HG02840 (cell line): ENCODE measurements around the gene ULK4.
"Not testable (repeated sequence)": the region's sequence is repeated elsewhere in the genome, so short reads cannot be mapped to it uniquely, and the experiment has no call there.

ENCODE experiments used
- ATAC-seq: cut with Tn5 transposase; IDR thresholded peaks from one replicate; pipeline ENCODE4 v1.9.1; 2021; ENCODE audit warnings: mild to moderate bottlenecking, moderate library complexity, moderate number of reproducible peaks; ENCODE audit not compliant: unreplicated experiment, low FRiP score

The ULK4 gene

DNA sequence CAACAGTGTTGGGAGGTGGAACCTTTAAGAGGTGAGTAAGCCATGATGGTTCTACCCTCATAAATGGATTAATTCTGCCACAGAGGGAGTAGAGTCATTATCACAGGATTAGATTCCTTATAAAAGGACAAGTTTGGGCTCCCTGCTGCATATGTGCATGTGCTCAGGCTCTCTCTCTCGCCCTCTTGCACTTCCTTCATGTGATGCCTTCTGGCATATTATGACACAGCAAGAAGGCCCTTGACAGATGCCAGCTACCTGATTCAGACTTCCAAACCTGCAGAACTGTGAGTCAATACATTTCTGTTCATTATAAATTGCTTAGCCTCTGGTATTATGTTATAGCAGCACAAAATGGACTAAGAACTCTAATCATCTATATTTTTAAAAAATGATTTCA lies 557.3 kb downstream of the ULK4 start:
- no peak for ATAC-seq

- ATAC-seq = no peak
Observed at GRCh38 chr3:41394896-41395295, 567.0 kb downstream of the ULK4 start.

DNA sequence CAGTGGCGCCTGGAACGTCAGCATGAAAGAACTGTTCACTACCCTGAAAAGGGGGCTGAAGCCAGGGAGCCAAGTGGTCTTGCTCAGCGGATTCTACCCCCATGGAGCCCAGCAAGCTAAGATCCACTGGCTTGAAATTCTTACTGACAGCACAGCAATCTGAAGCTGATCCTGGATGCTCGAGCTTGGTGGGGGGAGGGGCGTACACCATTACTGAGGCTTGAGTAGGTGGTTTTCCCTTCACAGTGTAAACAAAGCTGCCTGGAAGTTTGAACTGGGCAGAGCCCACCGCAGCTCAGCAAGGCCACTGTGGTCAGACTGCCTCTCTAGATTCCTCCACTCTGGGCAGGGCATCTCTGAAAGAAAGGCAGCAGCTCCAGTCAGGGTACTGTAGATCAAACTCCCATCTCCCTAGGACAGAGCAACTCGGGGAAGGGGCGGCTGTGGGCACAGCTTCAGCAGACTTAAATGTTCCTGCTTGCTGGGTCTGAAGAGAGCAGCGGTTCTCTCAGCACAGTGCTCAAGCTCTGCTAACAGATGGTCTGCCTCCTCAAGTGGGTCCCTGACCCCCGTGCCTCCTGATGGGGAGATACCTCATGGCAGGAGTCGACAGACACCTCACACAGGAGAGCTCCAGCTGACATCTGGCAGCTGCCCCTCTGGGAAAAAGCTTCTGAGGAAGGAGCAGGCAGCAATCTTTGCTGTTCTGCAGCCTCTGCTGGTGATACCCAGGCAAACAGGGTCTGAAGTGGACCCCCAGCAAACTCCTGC lies 591.0 kb downstream of the ULK4 start:
- ATAC-seq = not testable (repeated sequence)

DNA sequence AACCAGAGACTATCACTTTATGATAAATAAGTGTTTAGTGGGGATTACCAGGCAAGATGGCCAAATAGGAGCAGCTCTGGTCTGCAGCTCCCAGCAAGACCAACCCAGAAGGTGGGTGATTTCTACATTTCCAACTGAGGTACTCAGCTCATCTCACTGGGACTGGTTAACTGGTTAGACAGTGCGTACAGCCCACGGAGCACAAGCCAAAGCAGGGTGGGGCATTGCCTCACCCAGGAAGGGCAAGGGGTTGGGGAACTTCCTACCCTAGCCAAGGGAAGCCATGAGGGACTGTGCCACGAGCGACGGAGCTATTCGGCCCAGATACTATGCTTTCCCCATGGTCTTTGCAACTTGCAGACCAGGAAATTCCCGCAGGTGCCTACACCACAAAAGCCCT lies 591.6 kb downstream of the ULK4 start:
- no peak for ATAC-seq

- ATAC-seq = no peak
Observed at GRCh38 chr3:41369838-41370237, 592.1 kb downstream of the ULK4 start.

- no peak for ATAC-seq
Observed at GRCh38 chr3:41365973-41366372, 595.9 kb downstream of the ULK4 start.

- ATAC-seq = no peak
Observed at GRCh38 chr3:41364736-41365135, 597.2 kb downstream of the ULK4 start.

GRCh38 chr3:41363830-41364523 lies 597.9 kb downstream of the ULK4 start:
- no peak for ATAC-seq

DNA sequence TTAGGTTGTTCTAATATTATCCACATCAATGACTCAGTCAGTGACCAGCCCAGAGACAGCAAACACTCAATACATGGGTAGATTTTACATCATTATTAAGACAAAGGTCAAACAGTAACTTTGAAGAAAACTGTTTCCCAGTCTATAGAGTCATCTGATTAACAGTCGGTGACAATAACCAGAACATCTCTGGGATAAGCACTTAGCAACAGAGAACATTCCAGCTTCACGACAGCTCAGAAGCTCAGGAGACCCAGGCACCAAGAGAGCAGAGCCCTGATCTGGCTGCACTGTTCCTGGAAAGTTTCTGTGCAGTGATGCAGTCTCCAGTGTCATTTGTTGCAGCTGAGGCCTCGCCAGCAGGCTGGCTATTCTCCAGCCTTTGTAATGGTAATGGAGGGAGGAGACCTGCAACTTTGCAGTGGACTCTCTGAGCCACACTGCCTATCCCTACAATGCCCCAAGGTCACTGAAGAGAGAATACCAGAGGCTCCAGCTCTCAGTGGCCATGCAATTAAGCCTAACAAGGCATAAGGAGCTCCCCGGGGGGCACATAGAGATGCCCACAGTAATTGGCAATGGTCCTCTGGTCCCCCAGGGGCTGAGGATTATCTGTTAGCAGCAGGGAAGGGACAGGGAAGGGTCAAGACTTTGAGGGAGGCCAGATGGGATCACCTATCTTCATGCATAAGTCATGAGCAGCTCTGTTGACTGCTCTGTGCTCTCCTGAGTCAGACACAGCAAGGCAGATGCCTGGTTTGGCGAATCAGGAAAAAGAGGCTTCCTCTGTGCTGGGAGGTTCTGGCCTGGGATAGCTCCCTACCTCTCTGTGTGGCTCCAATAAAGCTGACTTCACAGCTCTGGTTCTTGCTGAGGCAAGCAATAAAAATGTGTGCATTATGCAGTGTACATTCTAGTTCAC lies 599.0 kb downstream of the ULK4 start:
- ATAC-seq = no peak

- no peak for ATAC-seq
Observed at GRCh38 chr3:41357271-41357670, 604.6 kb downstream of the ULK4 start.

DNA sequence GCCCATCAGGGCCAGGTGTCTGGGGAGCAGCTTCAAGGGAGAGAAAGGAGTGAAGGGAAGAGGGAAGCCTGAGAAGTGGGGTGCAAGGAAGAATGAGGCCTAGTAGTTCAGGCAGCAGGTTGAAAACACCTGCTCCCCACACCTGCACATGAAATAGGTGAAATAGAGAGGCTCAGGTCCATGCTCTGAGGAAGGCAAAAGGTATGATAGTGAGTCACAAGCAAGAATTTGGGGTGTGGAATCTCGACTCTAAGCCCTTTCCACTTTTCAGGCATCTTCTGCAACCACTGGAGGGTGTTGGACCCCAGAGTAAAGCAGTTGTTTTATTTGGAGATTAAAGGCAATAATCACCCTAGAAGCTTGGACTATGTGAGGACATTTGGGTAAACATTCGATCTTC lies 605.1 kb downstream of the ULK4 start:
- no peak for ATAC-seq

GRCh38 chr3:41352510-41352909 lies 609.4 kb downstream of the ULK4 start:
- ATAC-seq = no peak

GRCh38 chr3:41350441-41350840 lies 611.5 kb downstream of the ULK4 start:
- ATAC-seq = no peak

DNA sequence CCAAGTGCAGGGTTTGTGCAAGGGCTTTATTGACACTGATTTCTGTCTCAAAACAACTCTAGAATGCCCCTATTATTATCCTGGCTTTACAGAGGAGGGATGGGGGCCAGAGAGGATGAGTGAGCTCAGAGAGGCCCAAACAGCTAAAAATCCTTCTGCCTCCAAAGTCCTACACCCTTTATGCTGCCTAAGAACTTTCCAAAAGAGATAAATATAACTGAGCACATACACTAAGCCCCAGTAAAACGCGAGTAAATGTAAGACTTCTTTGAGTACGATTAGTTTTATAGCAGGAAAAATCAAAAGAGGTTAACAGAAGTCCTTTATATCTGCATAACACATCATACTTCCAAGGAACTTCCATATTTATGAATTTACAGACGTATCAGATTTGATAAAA lies 613.5 kb downstream of the ULK4 start:
- ATAC-seq = no peak

DNA sequence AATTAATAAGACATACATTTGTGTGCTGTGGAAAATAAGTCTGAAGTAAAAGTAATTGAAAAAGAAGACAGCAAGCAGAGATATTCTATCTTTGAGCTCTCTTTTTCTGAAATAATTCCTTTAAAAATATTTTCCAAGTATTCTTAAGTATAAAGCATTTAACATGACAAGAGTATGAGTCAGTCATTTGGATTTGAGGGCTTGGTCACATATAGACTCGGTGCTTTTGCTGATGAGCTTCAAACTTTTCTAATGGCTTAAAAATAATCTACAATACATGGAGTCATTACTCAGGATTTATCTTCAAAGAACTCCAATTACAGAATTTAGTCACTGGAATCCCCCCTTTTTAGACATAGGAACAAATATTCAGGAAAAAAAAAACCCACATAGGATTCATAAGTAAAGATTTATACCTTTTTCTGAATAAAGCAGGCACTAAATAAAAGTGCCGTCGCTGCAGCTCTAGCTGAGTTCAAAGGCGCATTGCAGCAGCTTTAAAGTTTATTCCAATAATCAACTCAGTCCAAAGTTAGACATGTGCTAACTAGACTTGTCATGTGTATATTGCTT lies 615.1 kb downstream of the ULK4 start:
- ATAC-seq = no peak

DNA sequence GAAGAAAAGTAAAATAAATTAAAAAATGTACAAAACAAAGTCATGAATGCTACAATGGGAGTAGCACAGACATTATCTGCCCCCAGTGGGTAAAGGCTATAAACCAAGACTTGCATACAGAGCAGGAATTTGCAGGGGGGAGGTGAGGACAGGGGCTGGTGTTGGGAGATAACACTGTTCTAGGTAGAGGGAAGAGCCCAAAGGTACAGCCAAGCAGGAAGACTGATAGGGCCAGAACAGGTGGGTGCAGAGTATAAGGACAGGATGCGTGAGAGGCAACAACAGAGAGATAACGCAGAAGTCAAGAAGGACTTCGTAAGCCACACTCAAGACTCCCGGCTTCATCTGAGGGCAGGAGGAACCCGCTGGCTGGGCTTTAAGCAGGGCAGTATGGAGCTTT lies 616.1 kb downstream of the ULK4 start:
- ATAC-seq = no peak

- ATAC-seq = no peak
Observed at GRCh38 chr3:41339758-41340157, 622.1 kb downstream of the ULK4 start.

- no peak for ATAC-seq
Observed at GRCh38 chr3:41338276-41338675, 623.6 kb downstream of the ULK4 start.

GRCh38 chr3:41334426-41334825 lies 627.5 kb downstream of the ULK4 start:
- ATAC-seq = no peak

DNA sequence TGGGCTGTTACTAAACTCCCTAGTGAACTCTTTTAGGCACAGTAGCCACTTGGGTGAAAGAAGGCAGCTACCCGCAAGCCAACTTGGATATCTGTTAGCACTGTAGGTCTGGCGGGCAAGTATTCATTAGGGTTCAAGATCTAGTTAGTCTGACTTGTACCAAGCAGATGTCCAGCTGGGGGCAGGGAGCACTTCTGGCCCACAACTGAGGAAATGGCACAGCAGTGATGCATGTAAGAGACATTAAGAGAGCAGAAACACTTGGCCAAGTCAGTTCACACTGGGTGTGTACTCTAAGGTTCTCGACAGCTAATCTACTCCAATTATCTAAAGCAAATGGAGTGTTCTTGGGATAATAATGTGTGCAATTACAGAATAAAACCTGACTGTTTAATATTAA lies 630.9 kb downstream of the ULK4 start:
- ATAC-seq = no peak

GRCh38 chr3:41330465-41330864 lies 631.4 kb downstream of the ULK4 start:
- no peak for ATAC-seq
